Neuron (in vitro differentiated cells): ENCODE measurements around the gene SEPTIN5.

Experiments used
- H2AFZ ChIP-seq: one replicate; pipeline ENCODE4 v1.6.1; 2013; ENCODE audit warnings: low read depth, mild to moderate bottlenecking, inconsistent platforms, low read length, moderate library complexity
- H3K27me3 ChIP-seq: one replicate; pipeline ENCODE4 v1.6.1; 2013; ENCODE audit warnings: low read length; ENCODE audit not compliant: insufficient read depth
- H3K36me3 ChIP-seq: one replicate; pipeline ENCODE4 v1.6.1; 2013; ENCODE audit warnings: low read length; ENCODE audit not compliant: insufficient read depth
- H3K4me1 ChIP-seq: one replicate; pipeline ENCODE4 v1.6.1; 2013; ENCODE audit warnings: low read length; ENCODE audit not compliant: insufficient read depth
- H3K4me3 ChIP-seq: 2 replicates; pipeline ENCODE4 v1.5.1; 2013; ENCODE audit warnings: mild to moderate bottlenecking, low read length, moderate library complexity
- H3K9me3 ChIP-seq: one replicate; pipeline ENCODE4 v1.6.1; 2013; ENCODE audit warnings: low read length

The SEPTIN5 gene

GRCh38 chr22:19703869-19704268, 10.4 kb upstream of the SEPTIN5 start:
- Histone ChIP-seq H3K27me3 (peaks cover 25% of the 10 kb centered on the region), H3K4me1 (peaks cover 3% of the 10 kb centered on the region)

GRCh38 chr22:19704355-19705015, 9.8 kb upstream of the SEPTIN5 start:
- H3K36me3 ChIP-seq = no peaks in the 10 kb centered on the region
- peaks cover 28% of the 10 kb centered on the region for H3K27me3 ChIP-seq
- H3K4me1 ChIP-seq = peaks cover 3% of the 10 kb centered on the region
- H3K4me3 ChIP-seq = no peak overlapping the region
- H2AFZ ChIP-seq = no peak overlapping the region
- no peaks in the 10 kb centered on the region for H3K9me3 ChIP-seq

More at GRCh38 chr22:19703869-19704268, 10.4 kb upstream of the SEPTIN5 start:
- Histone ChIP-seq H2AFZ (no peak overlapping the region), H3K36me3 (no peaks in the 10 kb centered on the region), H3K4me3 (no peak overlapping the region), H3K9me3 (no peaks in the 10 kb centered on the region)

DNA sequence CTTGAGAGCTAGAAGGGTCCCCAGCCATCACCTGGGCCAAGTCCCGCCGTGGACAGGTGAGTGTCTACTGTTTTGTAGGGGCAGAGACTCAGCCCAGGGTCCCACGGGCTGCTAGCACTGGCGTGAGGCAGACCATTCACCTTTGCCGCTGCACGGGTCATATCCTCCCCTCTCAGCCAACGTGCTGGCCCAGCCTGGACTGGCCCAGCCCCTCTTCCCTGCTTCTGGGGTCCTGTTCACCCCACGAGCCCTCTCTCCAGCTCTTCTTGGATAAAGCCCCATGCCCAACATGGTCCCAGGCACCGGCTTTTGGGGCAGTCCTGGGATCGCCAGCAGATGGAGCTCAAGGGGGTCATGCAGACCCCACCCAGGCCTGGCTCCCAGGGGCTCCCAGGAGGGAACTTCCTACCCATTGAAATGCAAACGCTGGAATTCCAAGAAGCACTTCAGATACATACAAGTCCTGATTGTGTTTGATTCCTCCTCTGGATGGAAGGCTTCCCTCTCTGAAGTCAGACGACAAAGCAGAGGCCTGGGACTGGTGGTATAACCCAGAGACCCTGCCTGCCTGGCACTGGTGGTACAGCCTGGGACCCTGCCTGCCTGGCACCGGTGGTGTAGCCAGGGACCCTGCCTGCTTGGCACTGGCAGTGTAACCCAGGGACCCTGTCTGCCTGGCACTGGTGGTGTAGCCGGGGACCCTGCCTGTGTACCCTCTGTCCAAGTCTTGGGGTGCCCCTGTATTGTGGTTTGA, 8.9 kb upstream of the SEPTIN5 start:
- no peaks in the 10 kb centered on the region for H3K36me3 ChIP-seq
- no peak overlapping the region for H3K4me3 ChIP-seq
- no peak overlapping the region for H2AFZ ChIP-seq
- no peaks in the 10 kb centered on the region for H3K9me3 ChIP-seq
- H3K4me1 ChIP-seq = peaks cover 3% of the 10 kb centered on the region
- peaks cover 34% of the 10 kb centered on the region for H3K27me3 ChIP-seq

- no peak overlapping the region for H3K4me3 ChIP-seq
- peaks cover 3% of the 10 kb centered on the region for H3K4me1 ChIP-seq
- no peak overlapping the region for H2AFZ ChIP-seq
- H3K27me3 ChIP-seq = peaks cover 42% of the 10 kb centered on the region
- H3K36me3 ChIP-seq = no peaks in the 10 kb centered on the region
- no peaks in the 10 kb centered on the region for H3K9me3 ChIP-seq
Measured at GRCh38 chr22:19706661-19707151, 7.6 kb upstream of the SEPTIN5 start.

- H3K36me3 ChIP-seq = no peaks in the 10 kb centered on the region
- no peak overlapping the region for H2AFZ ChIP-seq
- H3K4me3 ChIP-seq = no peak overlapping the region
- H3K27me3 ChIP-seq = peaks cover 48% of the 10 kb centered on the region
- H3K9me3 ChIP-seq = no peaks in the 10 kb centered on the region
- peaks cover 3% of the 10 kb centered on the region for H3K4me1 ChIP-seq
Measured at GRCh38 chr22:19707347-19708290, 6.7 kb upstream of the SEPTIN5 start.

DNA sequence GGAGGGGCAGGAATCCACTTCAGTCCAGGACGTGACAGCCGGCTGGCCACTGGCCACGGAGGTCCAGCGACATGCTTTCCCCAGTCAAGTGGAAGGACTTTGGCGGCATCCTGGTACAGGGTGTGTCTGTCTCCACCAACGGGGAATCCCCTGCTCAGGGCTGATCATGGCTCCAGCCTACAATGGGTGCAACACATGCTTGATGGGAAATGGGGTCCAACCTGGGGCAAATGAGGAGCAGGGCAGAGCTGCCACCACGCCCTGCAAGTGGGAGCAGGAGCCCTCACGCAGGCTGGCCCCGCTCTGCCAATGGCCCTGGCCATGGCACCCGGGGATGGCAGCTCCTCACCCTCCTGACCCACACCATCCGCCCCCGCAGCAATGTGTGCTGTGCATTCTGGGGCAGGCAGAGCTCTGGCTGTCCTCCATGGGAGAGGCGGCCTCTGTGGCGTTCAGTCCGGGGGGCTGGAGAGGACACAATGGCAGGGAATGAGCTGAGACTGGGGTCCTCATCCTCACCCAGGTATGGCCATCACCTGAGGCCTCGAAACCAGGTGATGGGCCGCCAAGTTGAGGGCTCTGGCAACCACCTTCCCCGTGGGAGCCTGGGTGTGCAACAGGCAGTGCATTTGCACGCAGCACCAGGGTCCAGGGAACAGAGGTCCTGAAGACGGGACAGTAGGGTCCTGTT, 5.8 kb upstream of the SEPTIN5 start:
- Histone ChIP-seq H3K9me3 (no peaks in the 10 kb centered on the region), H3K27me3 (peaks cover 49% of the 10 kb centered on the region), H3K4me1 (peaks cover 3% of the 10 kb centered on the region), H3K4me3 (no peak overlapping the region), H3K36me3 (no peaks in the 10 kb centered on the region), H2AFZ (no peak overlapping the region)

DNA sequence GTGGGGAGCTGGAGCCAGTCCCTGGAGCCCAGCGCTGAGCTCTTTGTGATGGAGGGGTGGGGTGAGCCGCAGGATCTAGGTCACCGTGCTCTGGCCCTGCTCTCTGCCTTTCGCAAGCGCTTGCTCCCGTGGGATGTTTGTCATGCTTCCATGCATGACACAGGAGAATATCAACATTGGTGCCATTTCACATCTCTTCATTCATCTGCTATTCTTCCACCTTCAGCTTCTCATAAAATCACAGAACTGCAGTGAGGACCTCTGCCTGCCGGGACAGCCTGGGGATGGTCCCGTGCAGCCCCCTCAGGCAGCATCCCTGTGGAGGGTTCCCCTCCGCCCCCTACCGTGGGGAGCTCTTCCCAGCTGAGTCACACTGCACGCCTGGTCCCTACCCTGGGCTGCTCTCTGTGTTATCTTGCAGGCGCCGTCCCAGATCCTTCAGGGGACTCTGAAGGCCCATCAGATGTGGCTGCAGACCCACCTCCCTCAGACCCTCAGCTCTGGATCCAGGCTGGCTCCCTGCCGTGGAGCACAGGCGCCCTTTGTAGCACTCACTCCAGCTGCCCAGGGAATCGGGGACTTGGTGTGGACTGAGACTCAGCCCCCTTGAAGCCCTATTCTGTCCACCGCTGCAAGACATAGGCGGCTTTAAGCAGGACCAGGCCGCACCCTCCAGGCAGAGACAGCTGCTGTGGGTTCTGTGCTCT, 5.1 kb upstream of the SEPTIN5 start:
- peaks cover 2% of the 10 kb centered on the region for H3K4me1 ChIP-seq
- peaks cover 55% of the 10 kb centered on the region for H3K27me3 ChIP-seq
- H3K36me3 ChIP-seq = no peaks in the 10 kb centered on the region
- H3K9me3 ChIP-seq = no peaks in the 10 kb centered on the region
- H3K4me3 ChIP-seq = no peak overlapping the region
- H2AFZ ChIP-seq = no peak overlapping the region

- peaks cover 6% of the 10 kb centered on the region for H3K4me1 ChIP-seq
- H3K9me3 ChIP-seq = no peaks in the 10 kb centered on the region
- H3K27me3 ChIP-seq = peaks cover 58% of the 10 kb centered on the region
- H2AFZ ChIP-seq = no peak overlapping the region
- H3K4me3 ChIP-seq = no peak overlapping the region
- H3K36me3 ChIP-seq = no peaks in the 10 kb centered on the region
Measured at GRCh38 chr22:19710020-19710768, 4.1 kb upstream of the SEPTIN5 start.

DNA sequence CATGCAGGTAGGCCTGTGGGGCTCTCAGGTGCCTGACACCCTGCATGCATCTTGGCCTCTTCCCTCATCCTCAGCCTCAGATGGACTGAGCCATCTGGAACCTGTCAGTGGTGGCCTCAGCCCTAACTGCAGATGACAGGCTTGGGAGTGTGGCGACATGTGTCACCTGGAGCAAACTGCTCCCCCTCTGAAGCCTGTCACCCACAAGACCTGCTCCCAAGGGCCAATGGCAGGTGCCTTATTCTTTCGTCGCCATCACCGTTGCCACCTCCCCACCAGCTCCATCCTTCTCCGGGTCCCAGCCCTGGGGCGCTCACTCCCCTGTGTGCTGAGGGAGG, 3.6 kb upstream of the SEPTIN5 start:
- Histone ChIP-seq H3K27me3 (peaks cover 58% of the 10 kb centered on the region), H3K9me3 (no peaks in the 10 kb centered on the region), H3K36me3 (no peaks in the 10 kb centered on the region), H3K4me3 (no peak overlapping the region), H3K4me1 (peaks cover 6% of the 10 kb centered on the region), H2AFZ (no peak overlapping the region)

DNA sequence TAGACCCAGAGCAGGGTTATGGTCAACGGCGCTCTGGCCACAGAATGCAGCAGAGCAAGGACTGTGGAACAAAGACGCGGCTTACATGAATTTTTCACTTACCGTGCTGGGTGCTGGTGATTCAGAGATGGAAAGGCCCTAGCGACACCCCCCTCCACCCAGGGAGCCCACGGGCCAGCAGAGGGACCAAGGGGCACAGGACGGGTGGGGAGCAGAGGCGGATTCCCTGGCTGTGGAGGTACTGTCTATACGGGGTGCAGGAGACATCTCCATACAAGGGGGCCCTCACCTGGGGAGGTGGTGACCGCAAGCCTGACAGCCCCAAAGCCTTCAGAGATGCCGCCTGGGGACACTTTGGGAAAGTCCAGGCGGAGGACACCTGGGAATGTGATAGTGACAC, 1.1 kb upstream of the SEPTIN5 start:
- H3K36me3 ChIP-seq = no peaks in the 10 kb centered on the region
- H3K9me3 ChIP-seq = no peaks in the 10 kb centered on the region
- H2AFZ ChIP-seq = no peak overlapping the region
- peaks cover 43% of the 10 kb centered on the region for H3K27me3 ChIP-seq
- H3K4me1 ChIP-seq = peaks cover 6% of the 10 kb centered on the region
- H3K4me3 ChIP-seq = no peak overlapping the region

DNA sequence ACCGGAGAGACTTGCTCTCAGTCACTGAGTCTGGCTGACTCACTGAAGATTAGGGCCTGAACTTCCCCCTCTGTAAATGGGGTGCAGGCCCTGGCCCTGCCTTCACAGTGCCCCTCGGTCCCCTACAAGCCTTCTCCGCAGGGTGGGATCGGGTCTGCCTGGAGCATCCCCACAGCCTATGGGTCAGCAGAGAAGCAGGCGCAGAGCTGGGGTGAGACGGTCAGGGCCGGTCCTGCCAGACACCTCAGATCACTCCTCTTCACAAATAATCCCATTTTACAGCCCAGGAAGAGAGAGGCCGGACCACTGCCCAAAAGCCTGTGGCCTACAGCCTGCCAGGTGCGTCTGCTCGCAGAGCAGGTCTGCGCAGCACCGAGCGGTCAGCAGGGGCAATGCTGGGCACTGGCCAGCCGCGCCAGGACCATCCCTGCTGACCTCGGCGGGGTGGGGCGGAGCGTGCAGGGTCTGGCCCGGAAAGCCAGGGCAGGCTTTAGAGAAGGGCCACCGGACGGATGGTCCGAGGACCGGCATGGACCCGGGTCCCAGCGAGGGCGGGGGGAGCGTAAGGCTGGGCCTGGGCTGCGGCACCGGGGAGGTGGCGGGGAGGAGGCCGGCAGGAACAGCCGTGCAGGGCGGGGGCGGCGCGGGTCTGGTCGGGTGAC, 522 bp upstream of the SEPTIN5 start:
- peak overlapping the region; percentile 39 for H3K4me3 ChIP-seq
- H3K9me3 ChIP-seq = no peaks in the 10 kb centered on the region
- H3K36me3 ChIP-seq = no peaks in the 10 kb centered on the region
- peaks cover 6% of the 10 kb centered on the region for H3K4me1 ChIP-seq
- H3K27me3 ChIP-seq = peaks cover 37% of the 10 kb centered on the region
- H2AFZ ChIP-seq = no peak overlapping the region
